Measurements from ENCODE around the gene ZXDC. TPM values are rescaled to one million over a fixed set of nuclear protein-coding genes. Genes with fewer than 3 reads are reported as not detected.

The ZXDC gene
- total RNA-seq, 4 donors from 2014 or later, result 54.0 to 77.4 (median 68.0) TPM

- no peak for DNase-seq (ENCODE audit: low spot score in 2 of 2)
- peaks cover 0 to 8% (median 0%) of the 10 kb centered on the region in 4 donors for H3K9me3 ChIP-seq
- TF ChIP-seq EP300 (IDR thresholded peaks at IDR 0.05), result no peak
- TF ChIP-seq, protein P1, sequence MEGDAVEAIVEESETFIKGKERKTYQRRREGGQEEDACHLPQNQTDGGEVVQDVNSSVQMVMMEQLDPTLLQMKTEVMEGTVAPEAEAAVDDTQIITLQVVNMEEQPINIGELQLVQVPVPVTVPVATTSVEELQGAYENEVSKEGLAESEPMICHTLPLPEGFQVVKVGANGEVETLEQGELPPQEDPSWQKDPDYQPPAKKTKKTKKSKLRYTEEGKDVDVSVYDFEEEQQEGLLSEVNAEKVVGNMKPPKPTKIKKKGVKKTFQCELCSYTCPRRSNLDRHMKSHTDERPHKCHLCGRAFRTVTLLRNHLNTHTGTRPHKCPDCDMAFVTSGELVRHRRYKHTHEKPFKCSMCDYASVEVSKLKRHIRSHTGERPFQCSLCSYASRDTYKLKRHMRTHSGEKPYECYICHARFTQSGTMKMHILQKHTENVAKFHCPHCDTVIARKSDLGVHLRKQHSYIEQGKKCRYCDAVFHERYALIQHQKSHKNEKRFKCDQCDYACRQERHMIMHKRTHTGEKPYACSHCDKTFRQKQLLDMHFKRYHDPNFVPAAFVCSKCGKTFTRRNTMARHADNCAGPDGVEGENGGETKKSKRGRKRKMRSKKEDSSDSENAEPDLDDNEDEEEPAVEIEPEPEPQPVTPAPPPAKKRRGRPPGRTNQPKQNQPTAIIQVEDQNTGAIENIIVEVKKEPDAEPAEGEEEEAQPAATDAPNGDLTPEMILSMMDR (IDR thresholded peaks at IDR 0.05), result no peak
- TF ChIP-seq POLR2A (IDR thresholded peaks at IDR 0.05), result no peak
- no peaks in the 10 kb centered on the region for H3K4me1 ChIP-seq
- no peak overlapping the region for H3K4me3 ChIP-seq
- WGBS, 2 donors, result 89 to 93% methylated on average over 13 to 14 of the region's 14 CpGs
- no peaks in the 10 kb centered on the region for H3K27me3 ChIP-seq
- peaks cover 0 to 90% (median 0%) of the 10 kb centered on the region in 3 donors for H3K36me3 ChIP-seq
- H3K27ac ChIP-seq, result no peak overlapping the region
Measured at GRCh38 chr3:126435456-126436315, 40.0 kb downstream of the ZXDC start.

DNA sequence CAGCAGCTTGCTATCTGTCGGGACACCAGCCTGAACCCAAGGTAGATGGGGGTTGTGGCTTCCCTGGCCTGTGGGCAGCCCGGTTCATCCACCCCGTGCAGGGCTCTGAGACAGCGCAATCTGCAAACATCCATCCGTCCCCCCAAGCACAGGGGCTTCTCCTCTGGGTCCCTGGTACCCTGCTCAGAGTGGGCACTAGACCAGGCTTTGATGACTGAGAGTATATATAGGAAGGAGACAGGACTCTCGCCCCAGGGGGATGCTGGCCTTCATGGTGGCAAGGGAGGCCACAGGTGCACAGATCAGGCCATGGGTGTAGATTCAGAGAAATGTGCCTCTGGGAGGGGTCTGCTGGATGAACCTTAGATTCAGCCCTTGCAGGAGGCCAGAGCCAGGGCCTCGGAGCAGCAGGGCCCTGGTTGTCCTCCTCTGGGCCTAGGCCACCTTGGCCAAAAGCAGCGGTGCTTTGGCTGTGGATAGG is 40.7 kb downstream of the ZXDC start:
- DNase-seq (ENCODE audit: low spot score in 2 of 2), result no peak
- TF ChIP-seq POLR2A (IDR thresholded peaks at IDR 0.05), result no peak
- TF ChIP-seq, protein P1 (IDR thresholded peaks at IDR 0.05), result no peak
- no peak for TF ChIP-seq EP300 (IDR thresholded peaks at IDR 0.05)
- Histone ChIP-seq H3K36me3 (peaks cover 0 to 84% (median 0%) of the 10 kb centered on the region in 3 donors), H3K27ac (no peak overlapping the region), H3K4me3 (no peak overlapping the region), H3K27me3 (no peaks in the 10 kb centered on the region), H3K4me1 (no peaks in the 10 kb centered on the region), H3K9me3 (peaks cover 0 to 12% (median 0%) of the 10 kb centered on the region in 4 donors)
- 86 to 92% methylated on average over 5 to 7 of the region's 8 CpGs for WGBS, 2 donors

DNA sequence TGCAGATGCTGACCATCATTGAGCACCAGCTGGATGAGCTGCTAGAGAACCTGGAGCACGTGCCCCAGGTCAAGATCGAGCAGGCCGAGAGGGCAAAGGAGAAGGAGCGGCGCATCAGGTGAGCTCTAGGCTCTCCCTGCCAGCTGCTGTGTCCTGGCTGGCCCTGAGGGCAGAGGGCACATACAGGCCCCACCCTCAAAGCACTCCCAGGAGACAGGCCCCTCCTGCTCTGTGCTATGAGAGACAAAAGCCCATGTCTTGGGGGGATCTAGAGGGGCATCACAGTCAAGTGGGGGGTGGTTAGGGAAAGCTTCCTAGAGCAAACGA is 41.5 kb downstream of the ZXDC start:
- H3K36me3 ChIP-seq, result peaks cover 0 to 76% (median 0%) of the 10 kb centered on the region in 3 donors
- DNase-seq (ENCODE audit: low spot score in 2 of 2), result no peak
- 83 to 91% methylated on average over 6 of the region's 6 CpGs for WGBS, 2 donors

DNA sequence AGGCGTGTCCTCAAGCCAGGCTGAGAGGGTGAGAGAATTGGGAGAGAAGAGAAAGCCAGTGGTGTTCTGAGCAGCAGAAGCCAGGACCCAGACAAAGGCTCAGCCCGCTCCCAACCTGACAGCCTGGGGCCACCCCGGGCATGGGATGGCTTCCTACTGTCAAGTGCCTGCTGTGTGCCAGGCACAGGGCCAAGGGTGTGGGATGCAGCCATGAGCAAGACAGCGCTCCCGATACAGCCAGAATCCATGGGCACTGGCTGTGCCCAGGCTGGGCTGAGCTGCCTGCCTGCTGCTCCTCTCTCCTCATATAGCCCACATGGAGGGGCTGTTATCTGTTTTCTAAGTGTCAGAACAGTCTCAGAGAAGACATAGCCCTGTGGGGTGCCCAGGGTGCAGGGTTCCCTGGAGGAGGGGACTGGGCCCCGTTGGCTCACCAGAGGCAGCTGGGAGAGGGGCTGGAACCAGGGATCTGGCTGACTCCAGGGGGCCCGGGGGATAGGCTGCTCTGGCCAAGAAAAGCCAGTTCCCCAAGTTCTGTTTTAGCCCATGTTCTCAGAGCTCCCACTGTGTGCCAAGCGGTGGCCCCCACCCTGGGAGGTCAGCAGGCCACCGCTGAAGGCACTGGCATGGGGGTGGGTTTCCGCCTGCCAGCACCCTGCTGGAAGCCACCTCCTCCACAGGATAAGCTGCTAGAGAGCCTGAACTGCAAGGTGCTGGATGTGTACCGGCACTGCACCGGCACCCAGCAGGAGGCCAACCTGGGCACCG is 42.0 kb downstream of the ZXDC start:
- peaks cover 0 to 71% (median 0%) of the 10 kb centered on the region in 3 donors for H3K36me3 ChIP-seq
- WGBS, 2 donors, result 83 to 85% methylated on average over 10 to 13 of the region's 13 CpGs
- no peak for DNase-seq (ENCODE audit: low spot score in 2 of 2)

More for the DNA sequence above, 41.5 kb downstream of the ZXDC start:
- Histone ChIP-seq H3K27ac (no peak overlapping the region), H3K4me3 (no peak overlapping the region), H3K27me3 (no peaks in the 10 kb centered on the region), H3K9me3 (peaks cover 0 to 16% (median 0%) of the 10 kb centered on the region in 4 donors), H3K4me1 (no peaks in the 10 kb centered on the region)
- no peak for TF ChIP-seq EP300 (IDR thresholded peaks at IDR 0.05)
- TF ChIP-seq, protein P1 (IDR thresholded peaks at IDR 0.05), result no peak
- no peak for TF ChIP-seq POLR2A (IDR thresholded peaks at IDR 0.05)

More for the DNA sequence above, 42.0 kb downstream of the ZXDC start:
- Histone ChIP-seq H3K9me3 (peaks cover 0 to 21% (median 0%) of the 10 kb centered on the region in 4 donors), H3K27me3 (no peaks in the 10 kb centered on the region), H3K4me3 (no peak overlapping the region), H3K4me1 (no peaks in the 10 kb centered on the region), H3K27ac (no peak overlapping the region)
- TF ChIP-seq POLR2A (IDR thresholded peaks at IDR 0.05) (no peak), EP300 (IDR thresholded peaks at IDR 0.05) (no peak)
- TF ChIP-seq, protein P1 (IDR thresholded peaks at IDR 0.05), result no peak

All from tibial nerve (tissue), 4 donors.